GM12891 (cell line): ENCODE results near the gene ZNF683.

ENCODE experiments used
- DNase-seq: peaks from one replicate; pipeline ENCODE4 v3.0.0; 2011; ENCODE audit warnings: low spot score; ENCODE audit not compliant: insufficient read length
- FAIRE-seq: peaks from 2 replicates; lab custom pipeline; 2011; peaks lifted over from hg19 to GRCh38; lab: Jason Lieb, UNC
- PAX5 ChIP-seq: IDR thresholded peaks from 2 replicates; pipeline ENCODE4 v1.6.1; 2011; ENCODE audit warnings: low read length, moderate library complexity, mild to moderate bottlenecking; ENCODE audit not compliant: insufficient read depth, severe bottlenecking
- POLR2A ChIP-seq: IDR thresholded peaks from 2 replicates; pipeline ENCODE4 v1.6.1; 2011; ENCODE audit warnings: low read depth, low read length, control low read depth
- POLR2AphosphoS5 ChIP-seq: IDR thresholded peaks from 2 replicates; pipeline ENCODE4 v1.6.1; 2011; ENCODE audit warnings: low read depth, low read length, control low read depth
- POU2F2 ChIP-seq: IDR thresholded peaks from 2 replicates; pipeline ENCODE4 v1.6.1; 2011; ENCODE audit warnings: low read depth, mild to moderate bottlenecking, control low read depth, low read length, moderate library complexity
- SPI1 ChIP-seq: IDR thresholded peaks from 2 replicates; pipeline ENCODE4 v1.6.1; 2011; ENCODE audit warnings: low read depth, low read length, control low read depth
- TAF1 ChIP-seq: IDR thresholded peaks from 2 replicates; pipeline ENCODE4 v1.6.1; 2011; ENCODE audit warnings: low read depth, low read length, control low read depth

Gene ZNF683

DNA sequence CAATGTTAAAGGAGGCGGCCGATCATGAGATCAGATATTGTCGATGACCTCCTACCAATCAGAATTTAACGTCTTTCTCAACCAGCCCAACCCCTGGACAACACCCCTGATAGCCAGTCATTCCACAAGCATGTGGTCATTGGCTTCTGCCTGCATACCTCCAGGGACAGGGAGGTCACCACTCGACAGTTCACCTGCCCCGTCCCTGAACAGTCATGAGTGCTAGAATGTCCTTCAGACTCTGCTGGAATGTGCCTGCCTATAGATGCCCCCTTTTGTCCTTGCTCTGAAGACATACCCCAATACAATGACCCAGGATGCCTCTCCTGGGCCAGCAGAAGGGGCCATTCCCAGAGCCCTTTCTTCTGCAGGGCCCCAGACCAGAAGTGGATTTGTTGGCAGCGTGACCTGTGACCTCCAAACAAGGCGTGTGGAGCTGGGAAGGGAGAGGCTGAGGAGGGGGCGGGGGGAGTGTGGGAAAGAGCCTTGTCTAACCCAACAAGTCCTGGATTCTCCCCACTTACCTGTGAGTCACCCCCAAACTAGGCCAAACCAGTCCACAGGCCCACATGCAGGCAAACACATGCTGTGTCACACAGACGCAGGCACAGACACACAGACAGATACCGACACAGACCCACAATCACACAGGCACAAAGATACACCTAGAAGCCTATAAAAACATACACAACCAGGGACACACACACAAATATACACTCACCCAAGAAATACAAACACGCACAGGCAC is 20.8 kb downstream of the ZNF683 start:
- DNase-seq = no peak
- no peak for FAIRE-seq
- TF ChIP-seq POU2F2 = no peak
- no peak for TF ChIP-seq TAF1
- no peak for TF ChIP-seq POLR2AphosphoS5
- no peak for TF ChIP-seq PAX5
- TF ChIP-seq SPI1 = no peak
- TF ChIP-seq POLR2A = no peak

GRCh38 chr1:26350701-26351589 is 21.6 kb downstream of the ZNF683 start:
- FAIRE-seq = no peak
- DNase-seq = no peak
- TF ChIP-seq PAX5 (no peak), POLR2A (no peak), TAF1 (no peak), POU2F2 (no peak), POLR2AphosphoS5 (no peak), SPI1 (no peak)

DNA sequence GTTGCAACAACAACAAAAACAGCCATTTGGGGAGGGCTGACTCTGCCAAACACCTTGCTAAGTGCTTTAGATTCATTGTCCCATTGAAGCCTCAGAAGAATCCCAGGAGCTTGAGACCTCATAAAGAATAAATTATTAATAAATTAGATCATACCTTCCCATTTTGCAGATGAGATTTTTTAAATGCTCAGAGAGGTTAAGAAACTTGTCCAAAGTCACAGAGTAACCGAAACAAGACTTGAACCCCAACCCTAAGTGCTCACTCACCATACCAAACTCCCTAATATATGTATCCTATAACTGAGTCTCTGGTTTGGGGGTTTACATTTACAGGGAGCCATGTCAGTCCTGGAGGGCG is 22.2 kb downstream of the ZNF683 start:
- TF ChIP-seq SPI1 = no peak
- no peak for TF ChIP-seq POLR2AphosphoS5
- no peak for TF ChIP-seq POLR2A
- TF ChIP-seq TAF1 = no peak
- no peak for TF ChIP-seq PAX5
- no peak for TF ChIP-seq POU2F2
- FAIRE-seq (no peak), DNase-seq (no peak)

GRCh38 chr1:26349877-26350244 is 22.7 kb downstream of the ZNF683 start:
- DNase-seq (no peak), FAIRE-seq (no peak)
- no peak for TF ChIP-seq TAF1
- no peak for TF ChIP-seq POLR2AphosphoS5
- TF ChIP-seq PAX5 = no peak
- TF ChIP-seq POLR2A = no peak
- TF ChIP-seq POU2F2 = no peak
- no peak for TF ChIP-seq SPI1

DNA sequence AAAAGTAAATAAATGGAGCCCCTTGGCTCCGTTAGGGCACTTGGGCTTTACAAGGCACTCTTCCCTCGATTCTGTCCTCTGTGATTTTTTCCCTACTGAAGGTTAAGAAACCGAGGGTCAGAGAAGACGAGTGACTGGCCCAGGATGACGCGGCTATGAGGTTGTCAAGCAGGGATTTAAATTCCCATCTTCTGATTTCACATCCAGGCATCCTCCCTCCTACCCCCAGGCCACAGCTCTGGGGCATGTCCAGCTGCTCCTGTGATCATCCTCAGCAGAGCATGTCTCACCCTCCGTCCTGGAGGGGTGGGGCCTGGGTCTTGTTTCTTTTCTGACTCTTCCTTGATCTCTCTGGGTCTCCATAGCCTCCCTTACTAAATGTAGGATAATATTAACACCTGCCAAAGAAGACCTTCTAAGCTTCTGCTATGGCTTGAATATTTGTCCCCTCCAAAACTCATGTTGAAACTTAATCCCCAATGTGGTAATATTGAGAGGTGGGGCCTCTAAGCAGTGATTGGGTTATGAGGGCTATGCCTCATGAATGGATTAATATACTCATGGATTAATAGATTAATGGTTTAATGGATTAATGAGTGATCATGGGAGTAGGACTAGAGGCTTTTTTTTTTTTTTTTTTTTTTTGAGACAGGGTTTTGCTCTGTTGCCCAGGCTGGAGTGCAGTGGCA is 23.2 kb downstream of the ZNF683 start:
- DNase-seq = no peak
- no peak for FAIRE-seq
- no peak for TF ChIP-seq PAX5

- no peak for TF ChIP-seq POLR2A
- no peak for TF ChIP-seq PAX5
- TF ChIP-seq POU2F2 = no peak
- no peak for TF ChIP-seq SPI1
- FAIRE-seq (no peak), DNase-seq (no peak)
Measured at GRCh38 chr1:26346274-26347033, 26.1 kb downstream of the ZNF683 start.

- TF ChIP-seq POU2F2 (no peak), PAX5 (no peak), POLR2AphosphoS5 (no peak), POLR2A (no peak), SPI1 (no peak), TAF1 (no peak)
- DNase-seq = no peak
- FAIRE-seq = no peak
Measured at GRCh38 chr1:26345718-26346117, 26.8 kb downstream of the ZNF683 start.

GRCh38 chr1:26344147-26344920 is 28.2 kb downstream of the ZNF683 start:
- TF ChIP-seq TAF1 = no peak
- TF ChIP-seq POLR2AphosphoS5 = no peak
- TF ChIP-seq PAX5 = no peak
- TF ChIP-seq POU2F2 = no peak
- TF ChIP-seq SPI1 = no peak
- TF ChIP-seq POLR2A = no peak
- DNase-seq (no peak), FAIRE-seq (no peak)
